GM18861 (cell line): ENCODE measurements around the gene GLG1.
"Not testable (repeated sequence)": the region's sequence is repeated elsewhere in the genome, so short reads cannot be mapped to it uniquely, and the experiment has no call there.

Source experiments
- ATAC-seq: cut with Tn5 transposase; IDR thresholded peaks from one replicate; pipeline ENCODE4 v1.9.1; 2021; ENCODE audit not compliant: unreplicated experiment

GLG1 gene

GRCh38 chr16:74542911-74543578 is 63.9 kb downstream of the GLG1 start:
- not testable (repeated sequence) for ATAC-seq

GRCh38 chr16:74540663-74541062 is 66.3 kb downstream of the GLG1 start:
- ATAC-seq = not testable (repeated sequence)

- not testable (repeated sequence) for ATAC-seq
Measured at GRCh38 chr16:74538801-74539200, 68.1 kb downstream of the GLG1 start.

- not testable (repeated sequence) for ATAC-seq
Measured at GRCh38 chr16:74537746-74538145, 69.2 kb downstream of the GLG1 start.

- not testable (repeated sequence) for ATAC-seq
Measured at GRCh38 chr16:74534650-74535049, 72.3 kb downstream of the GLG1 start.

DNA sequence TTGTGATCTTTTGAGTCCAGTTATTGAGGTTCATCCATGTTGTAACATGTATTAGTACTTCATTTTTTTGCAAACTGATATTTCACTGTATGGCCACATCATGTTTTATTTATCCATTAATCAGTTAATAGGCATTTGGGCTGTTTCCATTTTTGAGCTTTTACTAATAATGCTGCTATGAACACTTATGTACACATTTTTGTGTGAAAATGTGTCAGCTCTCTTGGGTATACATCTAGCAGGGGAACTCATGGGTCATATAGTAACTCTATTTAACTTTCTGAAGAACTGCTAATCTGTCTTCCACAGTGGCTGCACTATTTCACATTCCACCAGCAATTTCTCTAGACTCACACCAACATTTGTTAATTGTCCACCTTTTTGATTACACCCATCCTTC is 82.0 kb downstream of the GLG1 start:
- no peak for ATAC-seq

GRCh38 chr16:74524117-74524516 is 82.8 kb downstream of the GLG1 start:
- no peak for ATAC-seq

- ATAC-seq = not testable (repeated sequence)
Measured at GRCh38 chr16:74523706-74524105, 83.2 kb downstream of the GLG1 start.

DNA sequence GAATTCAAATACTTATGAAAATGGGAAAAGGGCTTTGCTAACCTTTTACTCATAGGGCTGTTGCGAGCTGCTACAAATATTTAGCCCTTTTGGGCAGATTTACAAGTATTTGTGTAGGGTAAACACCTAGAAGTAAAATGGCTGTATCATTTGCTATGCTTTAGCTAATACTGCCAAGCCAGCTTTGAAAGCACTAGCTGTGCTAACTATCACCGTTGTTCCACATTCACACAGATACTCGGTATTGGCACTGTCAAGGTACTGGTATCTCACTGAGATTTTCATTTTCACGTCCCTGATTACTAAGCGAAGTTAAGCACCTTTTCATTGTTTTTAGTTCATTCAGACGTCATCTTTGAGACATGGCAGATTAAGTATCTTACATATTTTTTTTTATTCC is 84.8 kb downstream of the GLG1 start:
- ATAC-seq = no peak

- ATAC-seq = no peak
Measured at GRCh38 chr16:74521691-74522090, 85.2 kb downstream of the GLG1 start.

DNA sequence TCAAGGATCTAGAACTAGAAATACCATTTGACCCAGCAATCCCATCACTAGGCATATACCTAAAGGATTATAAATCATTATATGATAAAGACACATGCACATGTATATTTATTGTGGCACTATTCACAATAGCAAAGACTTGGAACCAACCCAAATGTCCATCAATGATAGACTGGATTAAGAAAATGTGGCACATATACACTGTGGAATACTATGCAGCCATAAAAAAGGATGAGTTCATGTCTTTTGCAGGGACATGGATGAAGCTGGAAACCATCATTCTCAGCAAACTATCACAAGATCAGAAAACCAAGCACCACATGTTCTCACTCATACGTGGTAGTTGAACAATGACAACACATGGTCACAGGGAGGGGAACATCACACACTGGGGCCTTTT is 88.0 kb downstream of the GLG1 start:
- ATAC-seq = not testable (repeated sequence)

DNA sequence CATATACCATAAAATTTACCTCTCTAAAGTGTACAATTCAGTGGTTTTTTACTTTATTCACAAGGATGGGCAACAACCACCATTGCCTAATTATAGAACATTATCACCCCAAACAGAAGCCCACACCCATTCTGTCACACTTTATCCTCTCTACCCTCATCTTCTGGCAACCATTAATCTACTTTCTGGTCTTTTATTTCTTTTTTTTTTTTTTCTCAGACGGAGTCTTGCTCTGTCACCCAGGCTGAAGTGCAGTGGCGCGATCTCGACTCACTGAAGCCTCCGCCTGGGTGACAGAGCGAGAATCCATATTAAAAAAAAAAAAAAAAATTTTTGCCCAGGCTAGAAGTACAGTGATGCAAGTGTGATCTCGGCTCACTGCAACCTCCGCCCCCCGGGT is 95.0 kb downstream of the GLG1 start:
- ATAC-seq = no peak

DNA sequence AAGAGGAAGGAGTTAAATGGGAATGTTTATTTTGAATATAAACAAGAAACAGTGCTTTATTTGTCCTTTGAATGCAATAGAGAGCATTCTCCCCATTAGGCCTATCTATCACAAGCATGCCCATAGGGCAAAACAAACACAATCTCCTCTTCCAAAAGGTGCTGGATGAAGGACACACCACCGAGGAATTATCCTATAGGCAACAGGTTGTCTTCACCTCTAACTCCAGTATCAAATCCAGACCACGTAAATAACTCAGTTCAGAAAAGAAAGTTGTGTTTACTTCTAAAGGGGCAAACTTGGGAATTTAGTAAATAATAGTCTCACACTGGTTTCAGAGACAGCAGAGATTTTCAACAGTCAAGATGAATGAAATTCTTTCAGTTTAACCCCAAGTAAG is 101.9 kb downstream of the GLG1 start:
- no peak for ATAC-seq

DNA sequence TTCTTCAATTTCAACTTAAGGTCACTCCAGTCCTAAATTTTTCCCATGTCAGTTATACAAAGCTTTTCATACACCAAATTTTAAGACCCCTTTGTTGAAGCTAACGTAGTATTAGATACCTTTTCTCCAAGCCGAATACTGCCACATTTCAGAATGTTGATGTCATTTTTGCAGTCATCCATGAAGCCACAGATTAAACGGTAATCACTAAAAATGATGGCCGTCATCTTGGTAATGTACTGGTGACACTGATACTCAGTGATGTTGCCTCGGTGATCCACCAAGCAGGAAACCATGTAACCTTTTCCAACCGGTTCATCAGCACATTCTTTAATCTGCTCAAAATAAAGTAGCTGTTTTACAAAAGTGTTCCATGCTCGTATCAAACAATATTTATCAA is 103.5 kb downstream of the GLG1 start:
- ATAC-seq = no peak

DNA sequence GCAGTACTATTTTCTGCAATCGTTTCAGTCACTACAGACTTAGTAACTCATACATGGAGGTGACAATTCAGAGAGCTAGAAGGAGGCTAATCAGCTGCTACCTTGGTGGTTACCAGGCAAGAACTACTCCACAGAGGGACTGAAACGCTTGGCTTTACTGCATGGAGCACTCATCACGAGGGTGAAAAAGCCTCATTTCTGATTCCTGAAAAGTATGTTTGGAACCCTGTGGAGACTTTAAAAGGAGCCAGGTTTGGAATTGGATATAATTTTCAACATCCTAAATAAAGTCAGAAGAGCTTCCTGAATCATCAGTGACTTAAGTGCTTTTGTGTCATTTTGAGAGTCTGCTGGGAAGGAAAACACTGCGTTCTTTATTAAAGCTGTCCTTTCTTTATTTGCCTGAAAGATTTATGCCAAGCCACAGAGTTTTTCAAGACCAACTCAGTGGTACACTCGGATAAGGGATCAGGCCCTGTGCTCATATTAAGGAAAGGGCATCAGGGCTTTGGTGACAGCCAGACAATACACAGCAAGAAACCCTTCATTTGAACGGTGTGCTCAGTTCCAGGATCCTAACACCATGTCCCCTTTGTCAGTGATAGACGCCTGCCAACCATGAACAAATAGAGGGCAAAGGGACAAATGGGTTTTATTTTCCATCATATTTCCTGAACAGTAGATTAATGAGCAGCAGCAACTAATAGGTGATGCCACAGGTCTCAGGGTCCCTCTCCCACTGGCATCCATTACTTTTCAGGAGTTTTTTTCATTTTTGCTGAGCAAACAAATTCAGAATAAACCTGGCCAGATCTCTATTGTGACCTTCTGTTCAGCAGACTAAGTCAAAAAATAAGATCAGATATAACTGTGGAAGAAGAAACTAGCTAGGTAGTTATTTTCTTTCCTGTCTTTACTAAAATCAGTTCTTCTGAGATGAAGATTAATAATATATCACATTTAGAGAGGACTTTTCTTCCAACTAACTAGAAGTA is 105.1 kb downstream of the GLG1 start:
- no peak for ATAC-seq

- ATAC-seq = no peak
Measured at GRCh38 chr16:74500907-74501306, 106.0 kb downstream of the GLG1 start.

- ATAC-seq = no peak
Measured at GRCh38 chr16:74499114-74499513, 107.8 kb downstream of the GLG1 start.

- no peak for ATAC-seq
Measured at GRCh38 chr16:74497761-74498160, 109.2 kb downstream of the GLG1 start.

GRCh38 chr16:74496054-74496453 is 110.9 kb downstream of the GLG1 start:
- no peak for ATAC-seq

GRCh38 chr16:74492976-74493375 is 113.9 kb downstream of the GLG1 start:
- ATAC-seq = no peak

DNA sequence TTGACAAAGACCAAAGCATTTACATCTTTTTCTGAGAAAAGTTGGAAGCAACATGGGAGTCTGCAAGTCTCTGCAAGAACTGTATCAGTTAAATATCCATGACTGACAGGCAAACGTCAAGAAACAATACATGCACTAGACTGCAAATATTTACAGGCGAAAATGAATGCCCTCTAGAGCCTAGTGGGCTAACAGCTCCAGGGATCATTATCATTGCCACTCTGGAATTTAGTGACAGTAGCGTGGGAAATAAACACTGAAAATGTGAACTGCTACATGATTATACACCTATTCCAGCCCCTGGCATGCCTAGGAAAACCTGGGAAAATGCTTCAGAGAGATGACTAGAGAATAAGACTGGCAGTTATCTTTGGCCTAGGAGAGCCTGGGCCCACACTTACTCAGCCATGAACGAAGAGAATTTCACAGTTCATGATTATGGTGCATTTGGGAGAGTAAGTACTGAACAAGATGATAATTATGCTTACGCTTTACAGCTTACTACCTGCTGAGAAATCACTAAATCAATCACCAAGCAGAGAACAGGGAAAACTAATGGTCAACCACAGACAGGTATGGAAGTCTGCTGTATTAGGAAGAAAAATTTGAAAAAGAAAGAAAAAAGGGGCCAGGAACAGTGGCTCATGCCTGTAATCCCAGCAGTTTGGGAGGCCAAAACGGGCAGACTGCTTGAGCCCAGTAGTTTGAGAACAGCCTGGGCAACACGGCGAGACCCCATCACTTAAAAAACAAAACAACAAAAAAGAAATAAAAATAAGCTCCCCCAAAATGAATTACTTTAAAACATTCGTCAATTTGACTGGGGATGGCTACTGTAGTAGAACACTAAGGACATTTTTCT is 119.0 kb downstream of the GLG1 start:
- no peak for ATAC-seq
